Pulmonary artery endothelial cell (primary cell): Measurements from ENCODE around the gene GMPR2. TPM values are rescaled to one million over a fixed set of nuclear protein-coding genes. Genes with fewer than 3 reads are reported as not detected.

Source experiments
- DNase-seq: peaks from one replicate; pipeline ENCODE4 v3.0.0-alpha.2; 2011; ENCODE audit warnings: low read depth, low spot score
- total RNA-seq: library from RNA; depleted of rRNA; stranded (reverse); fragments of >200 nt; gene quantifications from 2 replicates; pipeline ENCODE4 v1.2.3, GENCODE V29; 2014

Gene GMPR2
- total RNA-seq: 97.8 and 115 TPM in 2 replicates

- no peak for DNase-seq
Measured at GRCh38 chr14:24232645-24233537, at the start of gene GMPR2. Gene GMPR2, plus strand, starts transcription at chr14:24232929. Its CDS starts 325 bp downstream, at chr14:24233254.

GRCh38 chr14:24183014-24183481 lies 49.7 kb upstream of the GMPR2 start:
- no peak for DNase-seq

GRCh38 chr14:24184104-24184970 lies 48.4 kb upstream of the GMPR2 start:
- no peak for DNase-seq

GRCh38 chr14:24185026-24185425 lies 47.7 kb upstream of the GMPR2 start:
- no peak for DNase-seq

GRCh38 chr14:24185741-24186140 lies 47.0 kb upstream of the GMPR2 start:
- DNase-seq: no peak

GRCh38 chr14:24186831-24187538 lies 45.7 kb upstream of the GMPR2 start:
- no peak for DNase-seq

- DNase-seq: no peak
Measured at GRCh38 chr14:24187539-24187915, 45.2 kb upstream of the GMPR2 start.

GRCh38 chr14:24188251-24189058 lies 44.3 kb upstream of the GMPR2 start, which contains the start of gene IPO4:
Gene IPO4, minus strand, starts transcription at chr14:24188816. Its CDS starts 29 bp downstream, at chr14:24188787.
- peak; percentile 93 for DNase-seq

GRCh38 chr14:24189059-24189375 lies 43.7 kb upstream of the GMPR2 start:
- no peak for DNase-seq

- no peak for DNase-seq
Measured at GRCh38 chr14:24189460-24189859, 43.3 kb upstream of the GMPR2 start.

- no peak for DNase-seq
Measured at GRCh38 chr14:24190416-24190815, 42.3 kb upstream of the GMPR2 start.

GRCh38 chr14:24192933-24193332 lies 39.8 kb upstream of the GMPR2 start:
- DNase-seq: no peak

GRCh38 chr14:24194186-24194872 lies 38.4 kb upstream of the GMPR2 start:
- DNase-seq: no peak

- DNase-seq: no peak
Measured at GRCh38 chr14:24194873-24195185, 37.9 kb upstream of the GMPR2 start.

- DNase-seq: peak; percentile 66
Measured at GRCh38 chr14:24195186-24196070, 37.3 kb upstream of the GMPR2 start, which contains the start of gene TM9SF1. Gene TM9SF1, minus strand, starts transcription at chr14:24195441. Its CDS starts 422 bp downstream, at chr14:24195019.

GRCh38 chr14:24196071-24197055 lies 36.4 kb upstream of the GMPR2 start:
- no peak for DNase-seq

GRCh38 chr14:24197056-24197450 lies 35.7 kb upstream of the GMPR2 start:
- no peak for DNase-seq
